Stimulated activated naive CD4-positive, alpha-beta T cell treated with Interleukin-2 at 50 U/mL for 16 hours (primary cell): ENCODE data around the gene CAMK2B.
"Not testable (repeated sequence)": the region's sequence is repeated elsewhere in the genome, so short reads cannot be mapped to it uniquely, and the experiment has no call there.

Source experiments
- DNase-seq: peaks from one replicate; lab custom pipeline; 2025; lab: John Stamatoyannopoulos, UW

CAMK2B gene

DNA sequence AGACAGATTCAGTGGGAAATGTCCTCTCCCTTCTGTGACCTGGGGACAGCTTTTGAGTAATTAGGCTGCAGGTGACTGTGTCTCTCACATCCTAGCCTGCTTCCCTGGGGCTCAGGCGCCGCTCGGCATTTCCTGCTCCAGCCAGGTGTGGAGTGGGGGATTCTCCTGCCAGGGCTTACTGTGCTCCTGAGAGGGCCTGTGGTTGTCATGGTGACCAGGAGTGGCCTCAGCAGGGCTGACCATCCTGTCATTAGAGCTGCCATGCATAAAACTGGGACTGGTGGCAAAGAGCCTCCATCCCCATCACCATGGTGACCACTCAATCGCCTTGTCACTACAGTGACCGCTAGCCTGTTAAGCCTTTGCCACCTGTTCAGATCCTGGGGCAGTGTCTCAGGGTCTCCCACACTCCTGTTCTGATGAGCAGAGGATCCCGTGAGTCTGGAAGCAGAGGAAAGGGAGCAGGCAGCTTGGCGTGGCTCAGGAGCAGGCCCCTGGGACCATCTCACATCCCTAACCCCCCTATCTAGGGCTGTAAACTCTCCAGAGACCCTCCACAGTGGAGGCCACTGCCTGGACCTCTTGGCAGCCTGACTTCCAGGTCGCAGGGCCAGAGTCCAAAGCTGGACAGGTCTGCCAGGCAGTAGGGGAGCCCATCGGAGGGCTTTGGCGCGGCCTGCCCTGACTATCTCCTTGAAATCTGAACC, 136.0 kb downstream of the CAMK2B start, which contains the start of gene GCK:
Gene GCK (minus strand): TSS at position 154 of the 707 bp plus-strand sequence. CDS start 486 bp downstream, outside the sequence.
- no peak for DNase-seq

DNA sequence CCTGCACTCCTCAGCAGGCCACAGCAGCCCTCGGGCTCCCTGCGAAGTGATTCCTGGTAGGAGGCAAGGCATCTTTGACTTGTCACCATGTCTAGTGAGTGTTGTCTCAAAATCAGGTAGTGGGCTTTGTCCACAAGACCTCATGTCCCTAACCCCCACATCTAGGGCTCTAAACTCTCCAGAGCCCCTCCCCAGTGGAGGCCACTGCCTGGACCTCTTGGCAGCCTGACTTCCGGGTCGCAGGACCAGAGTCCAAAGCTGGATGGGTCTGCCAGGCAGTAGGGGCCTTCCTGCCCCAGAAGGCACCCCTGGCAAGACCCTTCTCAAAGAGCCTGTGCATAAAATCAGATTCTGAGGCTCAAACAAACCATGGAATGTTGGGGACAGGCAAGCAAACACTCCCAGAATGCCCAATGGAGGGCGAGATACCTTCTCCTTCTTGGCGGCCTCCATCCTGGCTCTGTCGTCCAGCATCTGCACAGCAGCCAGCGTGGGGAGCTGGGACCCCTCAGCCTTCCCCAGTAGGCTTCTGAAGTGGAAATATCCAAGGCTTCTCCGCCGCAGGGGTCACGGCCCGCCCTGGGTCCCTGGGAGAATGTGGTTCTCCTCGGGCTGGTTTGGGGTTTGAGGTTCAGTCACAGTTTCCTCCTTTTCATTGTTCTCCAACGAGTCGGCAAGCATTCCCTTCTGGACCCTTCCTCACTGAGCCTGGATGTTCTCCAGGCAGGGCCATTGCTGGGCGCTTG, 136.7 kb downstream of the CAMK2B start:
- no peak for DNase-seq

- DNase-seq, result no peak
Measured at GRCh38 chr7:44187636-44188416, 137.6 kb downstream of the CAMK2B start.

DNA sequence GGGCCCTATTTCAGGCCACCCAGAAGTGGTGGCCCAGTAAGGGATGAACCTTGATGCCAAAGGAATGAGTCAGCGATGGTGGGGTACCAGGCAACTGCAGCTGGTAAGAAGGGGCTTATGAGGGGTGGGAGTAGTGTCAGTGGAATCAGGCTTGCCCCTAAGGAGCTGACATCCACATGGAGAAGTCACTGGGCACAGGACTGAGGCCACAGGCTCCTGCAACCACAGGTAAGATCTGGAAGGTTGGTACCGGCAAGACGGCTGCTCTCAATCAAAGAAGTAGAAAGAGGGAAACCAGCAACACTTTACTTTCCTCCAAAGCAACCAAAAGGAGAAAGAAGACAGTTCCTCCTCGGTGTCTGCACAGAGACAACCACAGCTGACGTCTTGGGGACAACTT, 138.7 kb downstream of the CAMK2B start:
- DNase-seq, result no peak

GRCh38 chr7:44185729-44186128, 139.7 kb downstream of the CAMK2B start:
- DNase-seq, result no peak

DNA sequence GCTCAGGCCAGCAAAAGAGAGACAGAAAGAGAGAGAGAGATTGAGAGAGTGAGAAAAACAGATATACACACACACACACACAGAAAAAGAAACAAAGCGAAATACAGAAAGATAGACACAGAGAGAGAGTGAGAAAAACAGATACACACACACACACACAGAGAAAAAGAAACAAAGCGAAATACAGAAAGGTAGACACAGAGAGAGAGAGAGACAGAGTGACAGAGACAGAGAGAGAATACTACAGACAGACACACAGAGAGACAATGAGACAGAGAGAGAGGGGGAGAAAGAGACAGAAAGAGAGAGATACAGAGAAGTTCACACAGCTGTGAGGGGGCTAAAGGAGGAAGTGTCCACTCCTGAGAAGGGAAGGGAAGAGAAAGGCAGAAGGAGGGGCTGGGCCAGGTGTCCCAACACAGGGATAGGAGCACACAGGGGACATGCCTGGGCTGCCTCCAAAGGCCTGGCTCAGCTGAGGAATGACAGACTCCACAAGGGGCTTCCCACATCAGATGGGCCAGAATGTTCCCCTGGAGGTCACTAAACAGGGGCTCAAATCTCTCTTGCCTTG, 140.4 kb downstream of the CAMK2B start:
- DNase-seq, result no peak

- DNase-seq, result no peak
Measured at GRCh38 chr7:44184206-44184872, 141.1 kb downstream of the CAMK2B start.

GRCh38 chr7:44183386-44183785, 142.0 kb downstream of the CAMK2B start:
- DNase-seq, result no peak

- DNase-seq, result no peak
Measured at GRCh38 chr7:44182827-44183226, 142.6 kb downstream of the CAMK2B start.

GRCh38 chr7:44180631-44181030, 144.8 kb downstream of the CAMK2B start:
- DNase-seq, result no peak

DNA sequence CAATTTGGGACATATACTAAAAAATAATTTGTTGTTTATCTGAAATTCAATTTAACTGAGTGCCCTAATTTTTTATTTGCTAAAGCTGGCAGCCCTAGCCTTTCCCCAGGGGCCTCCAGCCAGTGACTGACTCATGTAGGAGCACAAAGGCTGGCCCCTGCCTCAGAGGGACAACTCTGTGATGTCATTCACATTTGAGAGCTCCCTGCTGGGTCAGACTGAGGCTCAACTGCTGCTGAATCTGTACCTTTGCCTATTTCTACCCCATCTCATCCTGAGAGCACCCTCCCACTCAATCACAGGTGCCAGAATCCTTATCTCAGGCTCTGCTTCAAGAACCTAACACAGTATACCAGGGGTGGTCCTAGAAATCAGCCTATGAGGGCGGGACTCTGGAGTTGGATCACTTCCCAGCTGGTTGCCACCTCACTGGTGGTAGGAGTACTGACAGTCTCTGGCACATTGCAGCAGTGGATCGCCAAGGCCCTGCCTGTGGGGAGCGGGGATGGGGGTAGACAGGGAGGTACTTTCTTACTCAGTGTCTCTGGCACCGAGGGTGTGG, 147.7 kb downstream of the CAMK2B start:
- no peak for DNase-seq

DNA sequence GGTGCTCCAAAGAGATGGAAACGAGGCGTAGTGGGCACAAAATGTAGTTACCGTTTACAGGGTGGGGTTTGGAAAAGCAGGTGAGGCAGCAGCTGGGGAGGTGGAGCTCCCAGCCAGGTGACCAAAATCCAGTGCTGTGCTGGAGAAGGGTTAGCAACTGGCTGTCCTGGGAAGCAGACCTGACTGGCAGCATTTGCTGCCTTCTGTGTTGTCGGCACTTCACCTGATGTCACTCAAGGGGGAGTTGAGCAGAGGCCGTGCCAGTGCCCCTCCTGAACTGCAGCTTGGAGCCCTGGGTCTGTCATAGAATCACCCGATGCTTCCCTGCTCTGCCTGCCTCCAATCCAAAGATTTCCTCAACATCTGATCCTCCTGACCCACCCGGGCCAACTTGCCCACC, 148.9 kb downstream of the CAMK2B start:
- no peak for DNase-seq

DNA sequence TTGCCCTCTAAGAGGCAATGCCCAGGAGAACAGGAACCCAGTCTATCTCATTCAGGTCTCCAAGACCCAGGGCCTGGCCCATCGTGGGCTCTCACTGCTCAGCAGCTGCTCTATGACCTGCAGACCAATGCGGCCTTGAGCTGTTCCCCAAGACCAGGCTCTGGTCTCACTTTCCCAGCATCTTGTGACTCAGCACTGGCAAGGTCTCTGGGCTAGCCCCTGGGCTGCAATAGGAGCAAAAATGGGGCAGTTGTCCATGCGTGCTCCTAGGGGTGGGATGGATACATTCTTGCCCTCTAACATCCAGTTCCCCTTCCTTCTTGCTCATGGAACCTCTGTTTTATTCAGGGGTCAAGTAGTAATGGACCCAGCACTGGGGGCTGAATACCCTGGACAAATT, 149.7 kb downstream of the CAMK2B start:
- DNase-seq, result no peak

DNA sequence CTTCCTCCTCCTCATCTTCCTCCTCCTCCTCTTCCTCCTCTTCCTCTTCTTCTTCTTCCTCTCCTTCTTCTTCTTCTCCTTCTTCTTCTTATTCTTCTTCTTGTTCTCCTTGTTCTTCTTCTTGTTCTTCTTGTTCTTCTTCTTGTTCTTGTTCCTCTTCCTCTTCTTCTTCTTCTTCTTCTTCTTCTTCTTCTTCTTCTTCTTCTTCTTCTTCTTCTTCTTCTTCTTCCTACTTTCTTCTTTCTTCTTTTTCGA, 150.8 kb downstream of the CAMK2B start:
- DNase-seq, result not testable (repeated sequence)

DNA sequence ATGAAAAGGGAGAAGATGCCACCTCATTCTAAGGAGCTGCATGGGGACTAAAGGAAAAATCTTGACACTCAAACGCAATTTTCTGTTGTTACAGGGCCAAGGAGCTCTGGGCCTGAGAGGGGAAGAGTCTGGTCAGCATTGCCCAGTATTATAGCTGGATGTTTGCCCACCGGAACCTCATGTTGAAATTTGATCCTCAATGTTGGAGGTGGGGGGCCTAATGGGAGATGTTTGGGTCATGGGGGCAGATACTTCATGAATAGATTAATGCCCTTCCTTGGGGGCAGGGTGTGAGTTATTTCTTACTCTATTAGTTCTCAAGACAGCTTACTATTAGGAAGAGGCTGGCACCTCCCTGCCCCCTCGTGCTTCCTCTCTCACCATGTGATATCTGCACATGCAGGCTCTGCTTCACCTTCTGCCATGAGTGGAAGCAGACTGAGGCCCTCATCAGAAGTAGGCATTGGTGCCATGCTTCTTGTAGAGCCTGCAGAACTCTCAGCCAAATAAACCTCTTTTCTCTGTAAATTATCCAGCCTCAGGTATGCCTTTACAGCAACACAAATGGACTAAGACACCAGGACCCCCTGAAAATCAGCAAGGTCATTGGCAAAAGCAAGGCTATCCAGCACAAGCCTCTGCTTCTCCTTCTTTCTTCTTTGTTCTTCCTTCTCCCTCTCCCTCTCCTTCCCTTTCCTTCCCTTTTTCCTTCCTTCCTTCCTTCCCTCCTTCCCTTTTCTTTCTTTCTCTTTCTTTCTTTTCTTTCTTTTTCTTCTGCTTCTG, 151.3 kb downstream of the CAMK2B start:
- no peak for DNase-seq

DNA sequence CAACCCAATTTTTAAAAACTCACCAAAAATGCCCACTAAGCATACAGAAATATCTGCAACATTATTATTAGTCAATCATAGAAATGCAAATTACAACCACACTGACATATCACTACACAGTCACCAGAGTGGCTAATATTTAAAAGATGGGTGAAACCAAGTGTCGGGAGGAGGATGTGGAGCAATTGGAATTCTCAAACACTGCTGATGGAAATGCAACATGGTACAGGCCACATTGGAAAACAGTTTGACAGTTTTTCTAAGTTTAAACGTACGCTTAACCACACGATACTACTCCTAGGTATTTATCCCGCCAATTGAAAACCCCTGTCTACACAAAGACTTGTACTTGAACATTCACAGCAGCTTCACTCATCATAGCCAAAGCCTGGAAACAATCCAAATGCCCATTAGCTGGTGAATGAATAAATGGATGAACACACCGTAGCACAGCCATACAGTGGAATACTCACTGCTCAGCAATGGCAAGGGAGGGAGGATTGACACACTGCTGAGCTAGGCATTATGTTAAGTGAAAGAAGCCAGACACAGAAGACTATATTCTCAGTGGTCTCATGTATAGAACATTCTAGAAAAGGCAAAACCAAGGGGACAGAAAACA, 152.5 kb downstream of the CAMK2B start:
- no peak for DNase-seq

GRCh38 chr7:44172352-44172751, 153.0 kb downstream of the CAMK2B start:
- DNase-seq, result no peak

DNA sequence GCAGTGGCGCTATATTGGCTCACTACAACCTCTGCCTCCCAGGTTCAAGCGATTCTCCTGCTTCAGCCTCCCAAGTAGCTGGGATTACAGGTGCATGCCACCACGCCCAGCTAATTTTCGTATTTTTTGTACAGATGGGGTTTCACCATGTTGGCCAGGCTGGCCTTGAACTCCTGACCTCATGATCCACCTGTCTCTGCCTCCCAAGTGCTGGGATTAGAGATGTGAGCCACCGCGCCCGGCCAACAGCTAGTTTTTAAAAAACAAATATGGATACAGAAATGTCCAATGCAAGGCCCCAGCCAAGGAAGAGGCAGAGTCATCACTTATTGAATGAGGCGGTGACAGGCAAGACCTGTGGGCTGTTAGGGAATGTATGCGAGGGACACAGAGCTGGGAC, 153.5 kb downstream of the CAMK2B start:
- DNase-seq, result not testable (repeated sequence)

DNA sequence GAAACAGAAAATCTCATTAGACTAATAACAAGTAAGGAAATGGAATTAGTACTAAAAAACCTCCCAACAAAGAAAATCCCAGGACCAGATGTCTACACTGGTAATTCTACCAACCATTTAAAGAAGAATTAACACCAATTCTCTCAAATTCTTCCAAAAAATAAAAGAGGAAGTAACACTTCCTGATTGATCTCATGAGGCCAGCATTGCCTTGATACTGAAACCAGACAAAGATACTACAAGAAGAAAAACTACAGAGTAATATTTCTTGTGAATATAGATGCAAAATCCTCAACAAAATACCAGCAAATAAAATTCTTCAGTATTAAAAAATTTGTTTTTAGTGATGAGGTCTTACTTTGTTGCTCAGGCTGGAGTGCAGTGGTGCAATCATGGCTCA, 157.5 kb downstream of the CAMK2B start:
- DNase-seq, result no peak
